ENCODE results near the gene SOS1.
A peak's percentile ranks its signal among the peaks of the same experiment; 100 is the strongest.
"Not testable (repeated sequence)": the region's sequence is repeated elsewhere in the genome, so short reads cannot be mapped to it uniquely, and the experiment has no call there.

SOS1 gene

GRCh38 chr2:38937548-38937947 lies 183.3 kb downstream of the SOS1 start:
- ATAC-seq (no peak), DNase-seq (no peak)
- H3K9me3 Mint-ChIP-seq: no peaks in the 10 kb centered on the region
- H3K36me3 Mint-ChIP-seq (ENCODE audit: low read depth): no peaks in the 10 kb centered on the region
- H3K4me1 Mint-ChIP-seq: peaks cover 7% of the 10 kb centered on the region
- no peak overlapping the region for H3K4me3 Mint-ChIP-seq
- peaks cover 2% of the 10 kb centered on the region for H3K27me3 Mint-ChIP-seq
- no peak overlapping the region for H3K27ac Mint-ChIP-seq

GRCh38 chr2:38936516-38936915 lies 184.3 kb downstream of the SOS1 start:
- not testable (repeated sequence) for H3K4me3 Mint-ChIP-seq; H3K4me1 Mint-ChIP-seq; H3K27ac Mint-ChIP-seq; ATAC-seq; H3K27me3 Mint-ChIP-seq; H3K36me3 Mint-ChIP-seq (ENCODE audit: low read depth); H3K9me3 Mint-ChIP-seq; DNase-seq

GRCh38 chr2:38935568-38936172 lies 185.2 kb downstream of the SOS1 start:
- Mint-ChIP-seq H3K4me1 (peaks cover 7% of the 10 kb centered on the region), H3K4me3 (no peak overlapping the region), H3K27ac (no peak overlapping the region), H3K36me3 (ENCODE audit: low read depth) (no peaks in the 10 kb centered on the region), H3K27me3 (no peaks in the 10 kb centered on the region), H3K9me3 (no peaks in the 10 kb centered on the region)
- no peak for DNase-seq
- peak; percentile 63 for ATAC-seq

GRCh38 chr2:38934742-38935141 lies 186.1 kb downstream of the SOS1 start:
- H3K4me1 Mint-ChIP-seq: peaks cover 7% of the 10 kb centered on the region
- H3K27ac Mint-ChIP-seq: no peak overlapping the region
- H3K36me3 Mint-ChIP-seq (ENCODE audit: low read depth): no peaks in the 10 kb centered on the region
- H3K9me3 Mint-ChIP-seq: no peaks in the 10 kb centered on the region
- no peak overlapping the region for H3K4me3 Mint-ChIP-seq
- ATAC-seq (no peak), DNase-seq (no peak)
- H3K27me3 Mint-ChIP-seq: no peaks in the 10 kb centered on the region

- no peaks in the 10 kb centered on the region for H3K27me3 Mint-ChIP-seq
- no peaks in the 10 kb centered on the region for H3K9me3 Mint-ChIP-seq
- no peak for DNase-seq
- ATAC-seq: no peak
- H3K4me3 Mint-ChIP-seq: no peak overlapping the region
- no peaks in the 10 kb centered on the region for H3K36me3 Mint-ChIP-seq (ENCODE audit: low read depth)
- H3K4me1 Mint-ChIP-seq: peaks cover 7% of the 10 kb centered on the region
- no peak overlapping the region for H3K27ac Mint-ChIP-seq
These were observed 187.2 kb downstream of the SOS1 start for GRCh38 chr2:38933653-38934052.

- H3K9me3 Mint-ChIP-seq: no peaks in the 10 kb centered on the region
- DNase-seq: no peak
- peaks cover 7% of the 10 kb centered on the region for H3K4me1 Mint-ChIP-seq
- H3K27ac Mint-ChIP-seq: no peak overlapping the region
- H3K36me3 Mint-ChIP-seq (ENCODE audit: low read depth): no peaks in the 10 kb centered on the region
- H3K27me3 Mint-ChIP-seq: no peaks in the 10 kb centered on the region
- H3K4me3 Mint-ChIP-seq: no peak overlapping the region
- no peak for ATAC-seq
These were observed 188.3 kb downstream of the SOS1 start for GRCh38 chr2:38932586-38932985.
